ENCODE data around the gene ZBTB7C. TPM values are rescaled to one million over a fixed set of nuclear protein-coding genes. Genes with fewer than 3 reads are reported as not detected.

Gene ZBTB7C
- total RNA-seq, 4 donors from 2014 or later, result 26.0 to 50.6 (median 46.2) TPM

DNA sequence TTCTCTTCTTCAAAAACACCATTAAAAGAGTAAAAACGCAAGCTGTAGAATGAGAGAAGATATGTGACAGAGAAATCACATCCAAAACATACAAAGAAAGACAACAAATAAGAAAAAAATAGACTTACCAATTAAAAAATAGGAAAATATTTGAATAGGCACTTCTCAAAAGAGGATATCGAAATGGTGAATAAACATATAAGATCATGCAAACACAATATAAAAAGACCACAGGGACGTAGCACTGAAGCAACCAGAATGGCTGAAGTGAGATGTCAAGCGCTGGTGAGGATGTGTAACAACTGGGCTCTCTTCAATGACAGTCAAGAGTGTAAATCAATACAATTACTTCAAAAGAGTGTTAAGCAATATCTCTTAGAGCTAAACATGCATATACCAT, 202.3 kb downstream of the ZBTB7C start:
- Histone ChIP-seq H3K36me3 (no peaks in the 10 kb centered on the region), H3K9me3 (no peaks in the 10 kb centered on the region), H3K4me3 (no peak overlapping the region), H3K27ac (no peak overlapping the region), H3K4me1 (no peaks in the 10 kb centered on the region), H3K27me3 (no peaks in the 10 kb centered on the region)
- DNase-seq (ENCODE audit: low spot score in 2 of 2), result no peak
- 95% methylated on average over 4 of the region's 4 CpGs for WGBS
- TF ChIP-seq POLR2A (IDR thresholded peaks at IDR 0.05), result no peak
- TF ChIP-seq, protein P1, sequence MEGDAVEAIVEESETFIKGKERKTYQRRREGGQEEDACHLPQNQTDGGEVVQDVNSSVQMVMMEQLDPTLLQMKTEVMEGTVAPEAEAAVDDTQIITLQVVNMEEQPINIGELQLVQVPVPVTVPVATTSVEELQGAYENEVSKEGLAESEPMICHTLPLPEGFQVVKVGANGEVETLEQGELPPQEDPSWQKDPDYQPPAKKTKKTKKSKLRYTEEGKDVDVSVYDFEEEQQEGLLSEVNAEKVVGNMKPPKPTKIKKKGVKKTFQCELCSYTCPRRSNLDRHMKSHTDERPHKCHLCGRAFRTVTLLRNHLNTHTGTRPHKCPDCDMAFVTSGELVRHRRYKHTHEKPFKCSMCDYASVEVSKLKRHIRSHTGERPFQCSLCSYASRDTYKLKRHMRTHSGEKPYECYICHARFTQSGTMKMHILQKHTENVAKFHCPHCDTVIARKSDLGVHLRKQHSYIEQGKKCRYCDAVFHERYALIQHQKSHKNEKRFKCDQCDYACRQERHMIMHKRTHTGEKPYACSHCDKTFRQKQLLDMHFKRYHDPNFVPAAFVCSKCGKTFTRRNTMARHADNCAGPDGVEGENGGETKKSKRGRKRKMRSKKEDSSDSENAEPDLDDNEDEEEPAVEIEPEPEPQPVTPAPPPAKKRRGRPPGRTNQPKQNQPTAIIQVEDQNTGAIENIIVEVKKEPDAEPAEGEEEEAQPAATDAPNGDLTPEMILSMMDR (IDR thresholded peaks at IDR 0.05), result no peak
- TF ChIP-seq EP300 (IDR thresholded peaks at IDR 0.05), result no peak
- no peak for TF ChIP-seq POLR2AphosphoS5 (IDR thresholded peaks at IDR 0.05)

DNA sequence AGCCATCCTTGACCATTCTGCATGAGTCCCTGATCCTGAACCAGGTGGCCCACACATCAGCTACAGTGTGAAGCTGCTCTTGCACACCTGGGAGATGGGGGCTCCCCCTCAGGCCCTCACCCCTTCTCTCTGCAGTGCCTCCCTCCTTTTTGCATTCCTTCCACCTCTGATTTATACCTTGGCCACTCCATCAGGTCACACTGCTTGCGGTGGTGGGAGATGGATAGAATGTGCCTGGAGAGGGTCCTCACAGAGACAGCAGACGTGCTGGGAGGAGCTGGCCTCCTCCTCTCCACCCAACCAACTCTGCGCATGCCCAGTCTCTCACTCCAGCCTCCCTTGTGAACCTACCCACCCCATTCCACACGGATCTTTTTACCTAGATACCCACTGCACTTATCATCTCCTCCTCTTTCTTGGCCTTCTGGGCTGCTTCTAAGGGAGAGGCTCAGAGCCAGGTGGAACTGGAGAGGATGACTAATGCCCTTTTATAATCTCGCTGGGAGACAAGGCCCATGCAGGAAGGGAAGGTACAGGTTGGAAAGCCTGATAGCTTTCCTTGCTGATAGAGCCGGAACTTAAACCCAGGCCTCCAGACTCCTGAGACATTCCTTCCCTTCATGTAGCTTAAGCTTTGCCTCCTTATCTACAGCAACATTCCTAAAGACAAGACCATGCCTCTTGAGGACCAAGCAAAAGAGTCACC, 205.1 kb downstream of the ZBTB7C start:
- Histone ChIP-seq H3K27ac (no peak overlapping the region), H3K4me3 (no peak overlapping the region), H3K36me3 (no peaks in the 10 kb centered on the region), H3K27me3 (no peaks in the 10 kb centered on the region), H3K9me3 (no peaks in the 10 kb centered on the region), H3K4me1 (no peaks in the 10 kb centered on the region)
- WGBS, result 77% methylated on average over 6 of the region's 6 CpGs
- no peak for DNase-seq (ENCODE audit: low spot score in 2 of 2)
- TF ChIP-seq POLR2AphosphoS5 (IDR thresholded peaks at IDR 0.05) (no peak), EP300 (IDR thresholded peaks at IDR 0.05) (no peak), POLR2A (IDR thresholded peaks at IDR 0.05) (no peak)
- TF ChIP-seq, protein P1 (IDR thresholded peaks at IDR 0.05), result no peak

DNA sequence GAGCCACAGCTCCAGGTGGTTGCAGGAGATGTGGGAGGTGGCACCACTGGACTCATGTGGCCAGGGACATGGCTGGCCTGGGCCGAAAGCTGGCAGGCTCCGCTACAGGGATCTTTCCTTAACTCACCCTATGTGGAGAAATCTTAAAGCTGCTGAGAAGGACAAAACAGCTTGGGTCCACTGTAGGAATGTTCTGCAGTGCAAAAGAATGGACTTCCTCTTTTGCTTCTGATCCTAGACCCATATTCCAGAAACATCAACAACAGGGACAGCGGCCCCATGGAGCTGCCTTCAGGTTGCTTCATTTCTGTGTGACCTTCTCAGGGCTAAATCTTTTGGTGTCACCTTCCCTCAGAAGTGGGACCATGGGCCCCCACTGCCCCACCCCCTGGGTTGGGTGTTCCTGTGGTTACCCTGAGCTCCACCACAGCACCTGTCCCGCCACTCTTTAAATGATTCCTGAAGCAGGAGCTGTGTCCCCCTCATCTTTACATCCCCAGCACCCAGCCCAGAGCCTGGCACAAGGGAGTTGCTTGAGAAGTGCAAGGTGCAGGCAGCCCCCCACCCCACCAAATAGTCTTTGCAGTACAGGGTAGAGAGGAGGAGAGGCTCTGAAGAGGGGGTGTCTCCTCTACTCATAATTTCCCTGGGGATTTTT, 205.8 kb downstream of the ZBTB7C start:
- H3K27me3 ChIP-seq, result no peaks in the 10 kb centered on the region
- TF ChIP-seq POLR2A (IDR thresholded peaks at IDR 0.05) (no peak), EP300 (IDR thresholded peaks at IDR 0.05) (no peak), POLR2AphosphoS5 (IDR thresholded peaks at IDR 0.05) (no peak)
- TF ChIP-seq, protein P1 (IDR thresholded peaks at IDR 0.05), result no peak
- no peaks in the 10 kb centered on the region for H3K36me3 ChIP-seq
- no peaks in the 10 kb centered on the region for H3K4me1 ChIP-seq
- H3K4me3 ChIP-seq, result no peak overlapping the region
- WGBS, result 88% methylated on average over 3 of the region's 4 CpGs
- no peaks in the 10 kb centered on the region for H3K9me3 ChIP-seq
- DNase-seq (ENCODE audit: low spot score in 2 of 2), result no peak
- no peak overlapping the region for H3K27ac ChIP-seq

DNA sequence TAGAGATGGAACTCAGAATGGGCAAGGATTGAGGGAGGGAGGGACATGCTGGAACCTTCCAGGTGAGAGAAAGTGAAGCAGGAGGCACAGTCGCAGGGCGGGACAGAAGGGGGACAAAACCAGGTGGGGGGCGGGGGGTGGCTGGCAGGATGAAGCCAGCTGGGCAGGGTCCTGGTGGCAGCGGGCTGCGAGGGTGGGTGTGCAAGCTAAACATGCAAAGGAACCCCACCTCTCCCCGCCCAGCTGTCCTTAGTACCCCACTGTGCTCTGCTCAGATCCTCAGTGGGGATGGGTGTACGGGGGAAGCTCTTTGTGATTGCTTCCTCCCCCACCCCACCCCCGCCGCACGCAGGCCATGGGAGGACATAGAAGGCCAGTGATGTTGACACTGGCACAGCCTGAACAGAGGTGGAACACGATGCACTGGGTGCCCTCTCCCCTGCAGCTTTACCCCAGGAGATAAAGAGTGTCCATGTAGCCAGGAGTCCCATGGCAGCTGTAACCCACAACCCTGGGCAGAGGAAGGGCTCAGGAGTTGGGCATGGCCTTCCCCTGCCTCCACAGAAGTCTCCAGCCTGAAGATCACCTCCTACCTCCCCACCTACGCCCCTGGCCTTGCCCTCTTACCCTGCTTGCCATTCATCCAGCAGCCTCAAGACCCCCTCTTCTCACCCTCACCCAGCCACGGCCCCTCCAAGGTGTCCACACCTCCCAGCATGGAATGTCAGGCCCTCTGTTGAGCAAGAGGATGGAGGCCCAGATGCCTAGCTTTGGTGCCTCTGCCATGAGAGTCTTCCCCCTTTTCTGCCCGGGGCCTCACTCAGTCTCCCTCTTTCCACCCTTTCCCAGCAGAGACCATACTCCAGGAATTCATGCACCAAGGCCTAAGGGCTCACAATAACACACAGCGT, 206.6 kb downstream of the ZBTB7C start:
- no peak overlapping the region for H3K4me3 ChIP-seq
- no peaks in the 10 kb centered on the region for H3K36me3 ChIP-seq
- TF ChIP-seq, protein P1 (IDR thresholded peaks at IDR 0.05), result no peak
- TF ChIP-seq EP300 (IDR thresholded peaks at IDR 0.05) (no peak), POLR2AphosphoS5 (IDR thresholded peaks at IDR 0.05) (no peak), POLR2A (IDR thresholded peaks at IDR 0.05) (no peak)
- H3K27me3 ChIP-seq, result no peaks in the 10 kb centered on the region
- no peaks in the 10 kb centered on the region for H3K9me3 ChIP-seq
- DNase-seq (ENCODE audit: low spot score in 2 of 2), result peak in 1 of 2 donors; percentile 74
- no peaks in the 10 kb centered on the region for H3K4me1 ChIP-seq
- 95% methylated on average over 12 of the region's 15 CpGs for WGBS
- H3K27ac ChIP-seq, result no peak overlapping the region

DNA sequence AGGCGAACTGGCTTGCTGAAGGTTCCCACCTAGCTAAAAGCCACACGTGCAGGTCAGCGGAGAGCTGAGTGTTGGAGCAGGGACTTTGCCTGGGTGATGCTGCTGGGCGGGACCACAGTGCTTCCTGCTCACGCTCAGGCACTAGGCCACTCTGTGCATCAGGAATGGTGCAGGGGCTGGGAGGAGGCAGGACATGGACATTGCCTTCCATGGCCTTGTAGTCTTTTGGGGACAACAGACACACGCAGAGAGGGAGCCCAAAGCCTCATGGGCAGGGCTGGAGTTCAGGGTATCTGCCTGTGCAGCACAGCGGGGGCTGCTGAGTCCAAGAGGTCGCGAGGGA, 207.2 kb downstream of the ZBTB7C start:
- WGBS, result 86% methylated on average over 9 of the region's 9 CpGs
- no peaks in the 10 kb centered on the region for H3K4me1 ChIP-seq
- no peaks in the 10 kb centered on the region for H3K27me3 ChIP-seq
- peak in 1 of 2 donors; percentile 52 for DNase-seq (ENCODE audit: low spot score in 2 of 2)
- H3K27ac ChIP-seq, result no peak overlapping the region
- H3K9me3 ChIP-seq, result no peaks in the 10 kb centered on the region
- H3K36me3 ChIP-seq, result no peaks in the 10 kb centered on the region
- no peak for TF ChIP-seq POLR2AphosphoS5 (IDR thresholded peaks at IDR 0.05)
- TF ChIP-seq, protein P1 (IDR thresholded peaks at IDR 0.05), result no peak
- TF ChIP-seq EP300 (IDR thresholded peaks at IDR 0.05), result no peak
- no peak for TF ChIP-seq POLR2A (IDR thresholded peaks at IDR 0.05)
- H3K4me3 ChIP-seq, result no peak overlapping the region
